Lung (tissue), 12 donors: ENCODE data around the gene TTC22. TPM values are rescaled to one million over a fixed set of nuclear protein-coding genes. Genes with fewer than 3 reads are reported as not detected.

Experiments
- ATAC-seq: fragments of 200-7000 bp; cut with Tn5 transposase; one replicate; pipeline ENCODE4 v1.9.1; 2020; ENCODE audit warnings: moderate number of reproducible peaks; ENCODE audit not compliant: insufficient read depth, low FRiP score
- DNase-seq, 3 donors: peaks; one replicate each; pipeline ENCODE4 v3.0.0-alpha.2; 2013 to 2017
- H3K27ac ChIP-seq, 2 donors: one replicate each; pipeline ENCODE4 v1.5.1; 2013; ENCODE audit warnings: mild to moderate bottlenecking in 2 of 2, moderate library complexity in 2 of 2, control low read depth in 1 of 2, inconsistent platforms in 1 of 2, low read depth in 1 of 2, low read length in 1 of 2
- H3K27me3 ChIP-seq, 3 donors: one replicate each; pipeline ENCODE4 v1.5.1; 2013; ENCODE audit warnings: low read length in 2 of 3; ENCODE audit not compliant: control insufficient read depth in 3 of 3, insufficient read depth in 3 of 3
- H3K36me3 ChIP-seq, 4 donors: one replicate each; pipeline ENCODE4 v1.5.1; 2013; ENCODE audit warnings: low read length in 4 of 4, mild to moderate bottlenecking in 1 of 4, moderate library complexity in 1 of 4; ENCODE audit not compliant: control insufficient read depth in 4 of 4, insufficient read depth in 4 of 4
- H3K4me1 ChIP-seq, 5 donors: one replicate each; pipeline ENCODE4 v1.5.1; 2013; ENCODE audit warnings: low read length in 5 of 5, mild to moderate bottlenecking in 2 of 5, moderate library complexity in 1 of 5; ENCODE audit not compliant: control insufficient read depth in 5 of 5, insufficient read depth in 5 of 5
- H3K4me3 ChIP-seq: one replicate; pipeline ENCODE4 v1.5.1; 2013; ENCODE audit warnings: mild to moderate bottlenecking, control low read depth, moderate library complexity
- H3K9ac ChIP-seq, 2 donors: one replicate each; pipeline ENCODE4 v1.5.1; 2013; ENCODE audit warnings: low read length in 2 of 2, control low read depth in 1 of 2; ENCODE audit not compliant: insufficient read depth in 1 of 2
- H3K9me3 ChIP-seq, 4 donors: one replicate each; pipeline ENCODE4 v1.5.1; 2013; ENCODE audit warnings: low read length in 3 of 4, mild to moderate bottlenecking in 1 of 4, moderate library complexity in 1 of 4; ENCODE audit not compliant: control insufficient read depth in 4 of 4, insufficient read depth in 3 of 4
- CTCF ChIP-seq: IDR thresholded peaks from 2 replicates; pipeline ENCODE4 v1.5.1; 2012; ENCODE audit warnings: mild to moderate bottlenecking; ENCODE audit errors: control extremely low read depth, extremely low read depth
- WGBS, 2 donors: extraction: QIAGEN DNeasy Blood & Tissue Kit; methylation state at CpG; one replicate each; pipeline ENCODE4 v1.1.7; 2013; 5-methylcytosine and 5-hydroxymethylcytosine counted together
- polyA plus RNA-seq, 2 donors: library from polyadenylated mRNA; stranded (reverse); fragments of 200-250 nt; gene quantifications; one replicate each; pipeline ENCODE4 v1.2.1, GENCODE V29; 2013
- total RNA-seq, 2 donors: library from RNA; depleted of rRNA in 1 of 2; stranded (reverse); fragments of >200 nt in 1 of 2; gene quantifications; one replicate each; pipeline ENCODE4 v1.2.1, GENCODE V29; 2014 to 2021
- donor health status: control.
- donor health status: control.
- donor health status: Bipolar disorder and iron deficiency.
- donor health status: healthy.
- donor health status: DM: yes; HTN: yes; CAD: no.

TTC22 gene
- total and polyA plus RNA-seq, 4 donors, result 2.9 to 6.6 (median 3.5) TPM

GRCh38 chr1:54804471-54805132 is 3.5 kb upstream of the TTC22 start:
- 82 to 89% methylated on average over 6 of the region's 6 CpGs for WGBS, 2 donors
- Histone ChIP-seq H3K27me3 (peaks cover 3 to 12% (median 6%) of the 10 kb centered on the region in 3 donors), H3K9ac (no peak overlapping the region), H3K9me3 (no peaks in the 10 kb centered on the region), H3K36me3 (no peaks in the 10 kb centered on the region), H3K4me1 (peaks cover 0 to 14% (median 0%) of the 10 kb centered on the region in 5 donors), H3K27ac (no peak overlapping the region), H3K4me3 (no peak overlapping the region)
- no peak for ATAC-seq
- DNase-seq, result no peak
- no peak for TF ChIP-seq CTCF

- Histone ChIP-seq H3K36me3 (no peaks in the 10 kb centered on the region), H3K27ac (no peak overlapping the region), H3K9me3 (no peaks in the 10 kb centered on the region), H3K9ac (no peak overlapping the region), H3K27me3 (peaks cover 3 to 12% (median 6%) of the 10 kb centered on the region in 3 donors), H3K4me1 (peaks cover 0 to 14% (median 0%) of the 10 kb centered on the region in 5 donors), H3K4me3 (no peak overlapping the region)
- ATAC-seq, result no peak
- WGBS, 2 donors, result 72 to 81% methylated on average over 4 of the region's 4 CpGs
- no peak for TF ChIP-seq CTCF
- DNase-seq, result no peak
These were observed 2.8 kb upstream of the TTC22 start for GRCh38 chr1:54803761-54804470.

GRCh38 chr1:54800041-54800898 is 853 bp downstream of the TTC22 start:
- Histone ChIP-seq H3K27ac (peak overlapping the region in 1 of 2 donors; percentile 62), H3K9me3 (no peaks in the 10 kb centered on the region), H3K4me3 (peak overlapping the region; percentile 30), H3K9ac (no peak overlapping the region), H3K36me3 (no peaks in the 10 kb centered on the region), H3K27me3 (peaks cover 0 to 12% (median 6%) of the 10 kb centered on the region in 3 donors), H3K4me1 (peaks cover 0 to 14% (median 0%) of the 10 kb centered on the region in 5 donors)
- TF ChIP-seq CTCF, result no peak
- no peak for DNase-seq
- ATAC-seq, result peak; percentile 10
- WGBS, 2 donors, result 35 to 46% methylated on average over 24 to 39 of the region's 39 CpGs
